ENCODE measurements around the gene MEIS1. TPM values are rescaled to one million over a fixed set of nuclear protein-coding genes. Genes with fewer than 3 reads are reported as not detected.

Gene MEIS1
- total RNA-seq, 4 donors from 2014 or later = 114 to 305 (median 181) TPM

- peak overlapping the region in 3 of 4 donors; percentile 18 to 95 (median 19) for H3K27ac ChIP-seq
- H3K27me3 ChIP-seq = no peaks in the 10 kb centered on the region
- TF ChIP-seq CTCF (IDR thresholded peaks at IDR 0.05) (no peak), EP300 (IDR thresholded peaks at IDR 0.05) (no peak), POLR2A (IDR thresholded peaks at IDR 0.05) (no peak), POLR2AphosphoS5 (IDR thresholded peaks at IDR 0.05) (no peak)
- H3K9me3 ChIP-seq = no peaks in the 10 kb centered on the region
- H3K4me3 ChIP-seq = no peak overlapping the region
- ATAC-seq = no peak
- peaks cover 12 to 86% (median 14%) of the 10 kb centered on the region in 3 donors for H3K4me1 ChIP-seq
- 50 to 51% methylated on average over 3 of the region's 3 CpGs for WGBS, 2 donors (ENCODE audit: low coverage in 1 of 2)
- peaks cover 0 to 49% of the 10 kb centered on the region in 2 donors for H3K36me3 ChIP-seq
Measured at GRCh38 chr2:66570471-66570870, 135.5 kb downstream of the MEIS1 start.

GRCh38 chr2:66571918-66572317 lies 137.0 kb downstream of the MEIS1 start:
- TF ChIP-seq POLR2A (IDR thresholded peaks at IDR 0.05) (no peak), EP300 (IDR thresholded peaks at IDR 0.05) (no peak), CTCF (IDR thresholded peaks at IDR 0.05) (no peak), POLR2AphosphoS5 (IDR thresholded peaks at IDR 0.05) (no peak)
- peaks cover 11 to 86% (median 12%) of the 10 kb centered on the region in 3 donors for H3K4me1 ChIP-seq
- no peak for ATAC-seq
- WGBS, 2 donors (ENCODE audit: low coverage in 1 of 2) = 58 to 67% methylated on average over 5 to 6 of the region's 6 CpGs
- no peak overlapping the region for H3K4me3 ChIP-seq
- H3K27ac ChIP-seq = peak overlapping the region in 3 of 4 donors; percentile 5 to 95 (median 36)
- peaks cover 7% of the 10 kb centered on the region for H3K27me3 ChIP-seq
- no peaks in the 10 kb centered on the region for H3K9me3 ChIP-seq
- peaks cover 0 to 49% of the 10 kb centered on the region in 2 donors for H3K36me3 ChIP-seq

GRCh38 chr2:66572391-66572790 lies 137.5 kb downstream of the MEIS1 start:
- Histone ChIP-seq H3K36me3 (peaks cover 0 to 46% of the 10 kb centered on the region in 2 donors), H3K27me3 (peaks cover 12% of the 10 kb centered on the region), H3K4me1 (peaks cover 7 to 85% (median 12%) of the 10 kb centered on the region in 3 donors), H3K9me3 (no peaks in the 10 kb centered on the region), H3K27ac (peak overlapping the region in 3 of 4 donors; percentile 5 to 97 (median 95)), H3K4me3 (no peak overlapping the region)
- no peak for ATAC-seq
- 37 to 59% methylated on average over 3 of the region's 3 CpGs for WGBS, 2 donors (ENCODE audit: low coverage in 1 of 2)
- TF ChIP-seq POLR2AphosphoS5 (IDR thresholded peaks at IDR 0.05) (no peak), CTCF (IDR thresholded peaks at IDR 0.05) (no peak)

GRCh38 chr2:66573416-66573815 lies 138.5 kb downstream of the MEIS1 start:
- peaks cover 20% of the 10 kb centered on the region for H3K27me3 ChIP-seq
- 32 to 49% methylated on average over 7 of the region's 7 CpGs for WGBS, 2 donors (ENCODE audit: low coverage in 1 of 2)
- peaks cover 0 to 36% of the 10 kb centered on the region in 2 donors for H3K36me3 ChIP-seq
- no peak for ATAC-seq
- peak overlapping the region; percentile 83 to 98 (median 96) for H3K27ac ChIP-seq
- H3K9me3 ChIP-seq = no peaks in the 10 kb centered on the region
- H3K4me1 ChIP-seq = peaks cover 4 to 83% (median 12%) of the 10 kb centered on the region in 3 donors
- H3K4me3 ChIP-seq = peak overlapping the region; percentile 11 to 65
- TF ChIP-seq POLR2AphosphoS5 (IDR thresholded peaks at IDR 0.05) (peak; percentile 31), EP300 (IDR thresholded peaks at IDR 0.05) (no peak)

GRCh38 chr2:66573821-66574233 lies 138.9 kb downstream of the MEIS1 start:
- Histone ChIP-seq H3K27me3 (peaks cover 20% of the 10 kb centered on the region), H3K4me1 (peaks cover 4 to 80% (median 11%) of the 10 kb centered on the region in 3 donors), H3K36me3 (peaks cover 0 to 32% of the 10 kb centered on the region in 2 donors), H3K4me3 (peak overlapping the region; percentile 11 to 65), H3K27ac (peak overlapping the region; percentile 83 to 98 (median 96)), H3K9me3 (no peaks in the 10 kb centered on the region)
- WGBS, 2 donors (ENCODE audit: low coverage in 1 of 2) = 11 to 34% methylated on average over 4 to 8 of the region's 8 CpGs
- no peak for ATAC-seq
- TF ChIP-seq CTCF (IDR thresholded peaks at IDR 0.05) = no peak
- no peak for TF ChIP-seq POLR2AphosphoS5 (IDR thresholded peaks at IDR 0.05)

All from gastroesophageal sphincter (tissue), 4 donors.